GM23338 (cell line): ENCODE results near the gene SLC39A8. TPM values are rescaled to one million over a fixed set of nuclear protein-coding genes. Genes with fewer than 3 reads are reported as not detected.

Source experiments
- ATAC-seq: fragments of 200-7000 bp; cut with Tn5 transposase; 3 replicates; pipeline ENCODE4 v1.9.1; 2020
- DNase-seq: peaks from one replicate; pipeline ENCODE4 v3.0.0-alpha.2; 2015; ENCODE audit warnings: low spot score
- H2AFZ ChIP-seq: fragments of 200-600 bp; sonication (generic); 2 replicates; pipeline ENCODE4 v1.8.0; 2016; ENCODE audit warnings: antibody characterized with exemption, mild to moderate bottlenecking, moderate library complexity
- H3F3A ChIP-seq: fragments of 200-600 bp; sonication (generic); replicated peaks from 2 replicates; pipeline ENCODE4 v1.8.0; 2017; ENCODE audit warnings: antibody characterized with exemption, mixed run types, low read depth
- H3K27ac ChIP-seq: fragments of 200-600 bp; sonication (generic); 2 replicates; pipeline ENCODE4 v1.6.1; 2016; ENCODE audit warnings: low read depth
- H3K27me3 ChIP-seq: fragments of 200-600 bp; sonication (generic); 2 replicates; pipeline ENCODE4 v1.8.0; 2016; ENCODE audit warnings: mild to moderate bottlenecking, mixed run types, moderate library complexity; ENCODE audit not compliant: insufficient read depth
- H3K36me3 ChIP-seq: fragments of 200-600 bp; sonication (generic); 2 replicates; pipeline ENCODE4 v1.8.0; 2016; ENCODE audit warnings: mild to moderate bottlenecking; ENCODE audit not compliant: insufficient read depth
- H3K4me1 ChIP-seq: fragments of 200-600 bp; sonication (generic); 2 replicates; pipeline ENCODE4 v1.8.0; 2016; ENCODE audit warnings: mild to moderate bottlenecking, moderate library complexity; ENCODE audit not compliant: insufficient read depth
- H3K4me2 ChIP-seq: fragments of 200-600 bp; sonication (generic); 2 replicates; pipeline ENCODE4 v1.7.1; 2017; ENCODE audit warnings: mixed run types
- H3K4me3 ChIP-seq: fragments of 200-600 bp; sonication (generic); 2 replicates; pipeline ENCODE4 v1.6.1; 2016; ENCODE audit warnings: mixed run types
- H3K79me2 ChIP-seq: fragments of 200-600 bp; sonication (generic); replicated peaks from 2 replicates; pipeline ENCODE4 v1.8.0; 2017; ENCODE audit warnings: mild to moderate bottlenecking; ENCODE audit not compliant: insufficient read depth
- H3K9me2 ChIP-seq: fragments of 200-600 bp; sonication (generic); 2 replicates; pipeline ENCODE4 v1.8.0; 2017; ENCODE audit not compliant: insufficient read depth
- H4K20me1 ChIP-seq: fragments of 200-600 bp; sonication (generic); replicated peaks from 2 replicates; pipeline ENCODE4 v1.8.0; 2017; ENCODE audit warnings: mild to moderate bottlenecking; ENCODE audit not compliant: insufficient read depth
- H3K27ac Mint-ChIP-seq: 2 replicates; pipeline ENCODE4 v1.8.0; 2020; ENCODE audit warnings: inconsistent platforms, mild to moderate bottlenecking, moderate library complexity, mixed read lengths
- H3K27me3 Mint-ChIP-seq: 3 replicates; pipeline ENCODE4 v1.8.0; 2022; ENCODE audit warnings: low read depth, mild to moderate bottlenecking, moderate library complexity, mixed read lengths, inconsistent platforms; ENCODE audit not compliant: insufficient read depth, poor library complexity
- H3K36me3 Mint-ChIP-seq: 3 replicates; pipeline ENCODE4 v1.8.0; 2021; ENCODE audit warnings: low read depth, mild to moderate bottlenecking, inconsistent platforms, moderate library complexity, mixed read lengths
- H3K4me1 Mint-ChIP-seq: 3 replicates; pipeline ENCODE4 v1.8.0; 2020; ENCODE audit warnings: mild to moderate bottlenecking, inconsistent platforms, mixed read lengths
- H3K4me3 Mint-ChIP-seq: 3 replicates; pipeline ENCODE4 v1.8.0; 2021; ENCODE audit warnings: moderate library complexity, mild to moderate bottlenecking, inconsistent platforms, mixed read lengths
- H3K9me3 Mint-ChIP-seq: 3 replicates; pipeline ENCODE4 v1.8.0; 2020; ENCODE audit warnings: moderate library complexity, mild to moderate bottlenecking, inconsistent platforms, mixed read lengths
- EZH2 ChIP-seq: fragments of 200-600 bp; sonication (generic); IDR thresholded peaks from one replicate; pipeline ENCODE4 v1.8.0; 2017; ENCODE audit warnings: antibody characterized with exemption, mild to moderate bottlenecking, low read depth; ENCODE audit not compliant: unreplicated experiment
- JUNB ChIP-seq: IDR thresholded peaks from one replicate; pipeline ENCODE4 v1.6.1; 2016; ENCODE audit warnings: antibody characterized with exemption; ENCODE audit not compliant: unreplicated experiment
- NANOG ChIP-seq: IDR thresholded peaks from 2 replicates; pipeline ENCODE4 v1.6.1; 2016; ENCODE audit warnings: antibody characterized with exemption, borderline replicate concordance
- POLR2AphosphoS5 ChIP-seq: IDR thresholded peaks from 2 replicates; pipeline ENCODE4 v1.6.1; 2016; ENCODE audit warnings: antibody characterized with exemption, low read depth
- REST ChIP-seq: IDR thresholded peaks from one replicate; pipeline ENCODE4 v1.6.1; 2018; ENCODE audit warnings: antibody characterized with exemption; ENCODE audit not compliant: unreplicated experiment
- polyA plus RNA-seq: library from polyadenylated mRNA; unstranded; fragments of >200 nt; fragmentation: Nextera tagmentation; extraction: Ambion mirVana; gene quantifications from 2 replicates; pipeline ENCODE4 v1.2.1, GENCODE V29; 2016
- small RNA-seq: library from RNA; depleted of rRNA; stranded (forward); fragments of <200 nt; gene quantifications from one replicate; pipeline ENCODE3, GENCODE V24; 2014; ENCODE audit warnings: low replicate concordance
- total RNA-seq: library from RNA; depleted of rRNA; stranded (reverse); fragments of >200 nt; shearing (Covaris generic); gene quantifications from 2 replicates; pipeline ENCODE4 v1.2.3, GENCODE V29; 2014; rRNA removed
- TF ChIP-seq, protein P1 (sequence below), 2 experiments: fragments of 200-600 bp in 1 of 2; sonication (generic) in 1 of 2; conservative IDR thresholded peaks; 2 replicates each; pipeline versions ENCODE4 v1.5.1 to v1.6.1; 2016 to 2017; ENCODE audit warnings: antibody characterized with exemption in 2 of 2, low read depth in 2 of 2, mild to moderate bottlenecking in 2 of 2, moderate library complexity in 1 of 2

The SLC39A8 gene
- total and polyA plus RNA-seq, 2 experiments from 2014 or later, result 20.1 to 42.5 TPM

DNA sequence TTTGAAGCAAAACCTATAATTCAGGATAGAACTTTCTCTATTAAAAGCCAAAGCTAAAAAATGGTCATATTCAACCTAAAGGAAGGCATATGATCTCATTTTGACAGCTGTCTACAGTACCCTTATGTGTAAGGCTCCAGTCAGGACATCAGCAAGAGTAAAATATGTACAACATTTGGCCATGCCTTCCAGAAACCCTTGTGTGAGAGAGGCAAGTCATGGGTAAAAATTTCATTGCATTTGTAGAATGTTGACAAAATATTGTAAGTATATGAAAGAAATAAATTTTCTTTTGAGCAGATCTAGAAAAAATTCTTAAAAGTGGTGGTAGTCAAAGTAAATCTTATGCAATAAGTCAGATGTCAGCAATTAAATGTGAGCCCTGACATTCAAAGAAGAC is 132.3 kb downstream of the SLC39A8 start:
- Histone ChIP-seq H3K4me3 (no peak overlapping the region), H4K20me1 (no peaks in the 10 kb centered on the region), H3K4me2 (no peak overlapping the region), H3K27me3 (no peaks in the 10 kb centered on the region), H3F3A (no peaks in the 10 kb centered on the region), H3K4me1 (peaks cover 7% of the 10 kb centered on the region; the same call in 1 of the 2 replicates), H3K36me3 (no peaks in the 10 kb centered on the region), H3K9me2 (no peaks in the 10 kb centered on the region), H3K79me2 (no peaks in the 10 kb centered on the region), H3K27ac (no peak overlapping the region), H2AFZ (no peak overlapping the region)
- peaks cover 4% of the 10 kb centered on the region for H3K27me3 Mint-ChIP-seq
- H3K9me3 Mint-ChIP-seq, result peaks cover 7% of the 10 kb centered on the region; the same call in 2 of the 3 replicates
- H3K4me1 Mint-ChIP-seq, result peaks cover 8% of the 10 kb centered on the region; the same call in 2 of the 3 replicates
- H3K36me3 Mint-ChIP-seq, result peaks cover 7% of the 10 kb centered on the region
- DNase-seq (no peak), ATAC-seq (no peak)
- TF ChIP-seq EZH2, result no peak
- TF ChIP-seq, protein P1, sequence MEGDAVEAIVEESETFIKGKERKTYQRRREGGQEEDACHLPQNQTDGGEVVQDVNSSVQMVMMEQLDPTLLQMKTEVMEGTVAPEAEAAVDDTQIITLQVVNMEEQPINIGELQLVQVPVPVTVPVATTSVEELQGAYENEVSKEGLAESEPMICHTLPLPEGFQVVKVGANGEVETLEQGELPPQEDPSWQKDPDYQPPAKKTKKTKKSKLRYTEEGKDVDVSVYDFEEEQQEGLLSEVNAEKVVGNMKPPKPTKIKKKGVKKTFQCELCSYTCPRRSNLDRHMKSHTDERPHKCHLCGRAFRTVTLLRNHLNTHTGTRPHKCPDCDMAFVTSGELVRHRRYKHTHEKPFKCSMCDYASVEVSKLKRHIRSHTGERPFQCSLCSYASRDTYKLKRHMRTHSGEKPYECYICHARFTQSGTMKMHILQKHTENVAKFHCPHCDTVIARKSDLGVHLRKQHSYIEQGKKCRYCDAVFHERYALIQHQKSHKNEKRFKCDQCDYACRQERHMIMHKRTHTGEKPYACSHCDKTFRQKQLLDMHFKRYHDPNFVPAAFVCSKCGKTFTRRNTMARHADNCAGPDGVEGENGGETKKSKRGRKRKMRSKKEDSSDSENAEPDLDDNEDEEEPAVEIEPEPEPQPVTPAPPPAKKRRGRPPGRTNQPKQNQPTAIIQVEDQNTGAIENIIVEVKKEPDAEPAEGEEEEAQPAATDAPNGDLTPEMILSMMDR (conservative IDR thresholded peaks at IDR 0.05; ENCODE audit: low read depth in 2 of 2), result no peak
- no peak for TF ChIP-seq REST
- no peak for TF ChIP-seq JUNB
- no peak for TF ChIP-seq POLR2AphosphoS5
- TF ChIP-seq NANOG, result no peak
- no peak overlapping the region for H3K4me3 Mint-ChIP-seq
- no peak overlapping the region for H3K27ac Mint-ChIP-seq

Small RNA genes lying within 50 kb of the gene (small RNA-seq; reads per million reads assigned to genes)
- not detected for gene RN7SL728P

Other genes with a start within 250 kb of the SLC39A8 start
- 2.4 and 4.6 TPM in 2 replicates for gene NFKB1, start 155.9 kb upstream of the SLC39A8 start, total RNA-seq
- 0.82 and 1.2 TPM in 2 replicates for gene NFKB1, start 155.9 kb upstream of the SLC39A8 start, polyA plus RNA-seq